GM12878 (cell line): ENCODE data around the gene OR6Q1.

ENCODE experiments used
- CHD2 ChIP-seq: IDR thresholded peaks from 2 replicates; pipeline ENCODE4 v1.6.1; 2011; ENCODE audit warnings: low read depth, low read length, improper control_type of control experiment, borderline replicate concordance
- CTCF ChIP-seq, 3 experiments: IDR thresholded peaks in 2 of 3; conservative IDR thresholded peaks in 1 of 3; 2 replicates each; pipeline ENCODE4 v1.5.1; 2011; ENCODE audit warnings: low read depth in 3 of 3, low read length in 3 of 3, mild to moderate bottlenecking in 3 of 3, control low read depth in 2 of 3, moderate library complexity in 2 of 3, inconsistent platforms in 1 of 3, mixed read lengths in 1 of 3; ENCODE audit not compliant: control insufficient read depth in 2 of 3, insufficient read depth in 1 of 3; ENCODE audit errors: extremely low read depth in 1 of 3
- EZH2 ChIP-seq: IDR thresholded peaks from 2 replicates; pipeline ENCODE4 v1.6.1; 2012; ENCODE audit warnings: low read depth, mild to moderate bottlenecking, control low read depth, inconsistent platforms, low read length, borderline replicate concordance; ENCODE audit not compliant: control insufficient read depth
- MEF2A ChIP-seq: IDR thresholded peaks from 2 replicates; pipeline ENCODE4 v1.6.1; 2011; ENCODE audit warnings: low read depth, mild to moderate bottlenecking, low read length, moderate library complexity; ENCODE audit not compliant: insufficient read depth
- NR2C2 ChIP-seq: IDR thresholded peaks from 2 replicates; pipeline ENCODE4 v1.6.1; 2011; ENCODE audit warnings: borderline replicate concordance, low read depth; ENCODE audit not compliant: control insufficient read depth, insufficient read length
- POLR2A ChIP-seq: IDR thresholded peaks from 2 replicates; pipeline ENCODE4 v1.6.1; 2011; ENCODE audit warnings: low read depth, mild to moderate bottlenecking, low read length
- RELA ChIP-seq: fragments of 450-650 bp; IDR thresholded peaks from 2 replicates; pipeline ENCODE4 v1.8.0; 2014; ENCODE audit warnings: borderline replicate concordance; ENCODE audit not compliant: partially characterized antibody
- SMAD1 ChIP-seq: fragments of 450-650 bp; IDR thresholded peaks from 2 replicates; pipeline ENCODE4 v1.6.1; 2018; ENCODE audit warnings: mild to moderate bottlenecking, low read depth; ENCODE audit not compliant: partially characterized antibody

DNA sequence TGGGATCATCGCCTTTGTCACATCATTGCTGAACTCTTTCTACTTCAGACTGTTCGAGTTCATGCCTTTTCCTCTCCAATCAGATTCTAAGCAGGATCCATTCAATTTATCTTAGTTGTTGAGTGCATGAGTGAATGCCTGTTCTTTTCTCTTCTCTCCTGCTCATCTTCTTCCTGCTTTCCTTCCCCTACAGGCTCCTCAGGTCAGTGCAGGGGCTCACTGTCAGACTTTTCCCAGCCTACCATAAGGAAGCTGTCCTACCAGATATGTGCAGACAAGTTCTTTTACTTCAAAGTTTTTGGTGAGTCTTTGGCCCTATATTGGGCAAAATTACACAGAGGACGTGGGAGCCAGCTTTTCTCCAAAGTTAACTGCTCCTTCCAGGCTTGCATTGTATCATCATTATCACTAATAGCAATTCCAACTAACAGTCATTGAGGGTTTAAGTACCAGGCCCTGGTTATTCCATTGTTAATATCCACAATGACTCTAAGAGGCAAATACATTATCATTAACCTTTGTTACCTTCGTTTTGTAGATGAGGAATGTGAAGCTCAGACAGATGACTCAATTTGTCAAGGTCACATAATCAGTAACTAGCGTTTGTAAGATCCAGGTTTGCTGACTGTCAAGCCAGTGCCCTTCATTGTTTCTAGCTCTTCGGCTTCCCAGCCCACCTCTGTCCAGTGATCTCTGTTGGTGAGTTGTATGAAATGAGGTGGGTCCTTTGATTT lies 30.4 kb downstream of the OR6Q1 start:
- TF ChIP-seq POLR2A = no peak
- no peak for TF ChIP-seq EZH2
- TF ChIP-seq CTCF (IDR thresholded peaks at IDR 0.05 in 2 of 3, conservative IDR thresholded peaks at IDR 0.05 in 1 of 3; ENCODE audit: control insufficient read depth in 2 of 3, extremely low read depth in 1 of 3, insufficient read depth in 1 of 3, low read depth in 3 of 3, low read length in 3 of 3) = no peak
- no peak for TF ChIP-seq SMAD1
- no peak for TF ChIP-seq RELA
- TF ChIP-seq CHD2 = no peak
- no peak for TF ChIP-seq MEF2A
- TF ChIP-seq NR2C2 = no peak
